Dedifferentiated amniotic fluid mesenchymal stem cell (primary cell): ENCODE results near the gene VSIG10L.

Experiments
- DNase-seq: peaks from one replicate; pipeline ENCODE4 v3.0.0-alpha.2; 2016; ENCODE audit errors: extremely low spot score

The VSIG10L gene

GRCh38 chr19:51317376-51317775 is 24.6 kb downstream of the VSIG10L start:
- DNase-seq: no peak

GRCh38 chr19:51316688-51317087 is 25.3 kb downstream of the VSIG10L start:
- no peak for DNase-seq

DNA sequence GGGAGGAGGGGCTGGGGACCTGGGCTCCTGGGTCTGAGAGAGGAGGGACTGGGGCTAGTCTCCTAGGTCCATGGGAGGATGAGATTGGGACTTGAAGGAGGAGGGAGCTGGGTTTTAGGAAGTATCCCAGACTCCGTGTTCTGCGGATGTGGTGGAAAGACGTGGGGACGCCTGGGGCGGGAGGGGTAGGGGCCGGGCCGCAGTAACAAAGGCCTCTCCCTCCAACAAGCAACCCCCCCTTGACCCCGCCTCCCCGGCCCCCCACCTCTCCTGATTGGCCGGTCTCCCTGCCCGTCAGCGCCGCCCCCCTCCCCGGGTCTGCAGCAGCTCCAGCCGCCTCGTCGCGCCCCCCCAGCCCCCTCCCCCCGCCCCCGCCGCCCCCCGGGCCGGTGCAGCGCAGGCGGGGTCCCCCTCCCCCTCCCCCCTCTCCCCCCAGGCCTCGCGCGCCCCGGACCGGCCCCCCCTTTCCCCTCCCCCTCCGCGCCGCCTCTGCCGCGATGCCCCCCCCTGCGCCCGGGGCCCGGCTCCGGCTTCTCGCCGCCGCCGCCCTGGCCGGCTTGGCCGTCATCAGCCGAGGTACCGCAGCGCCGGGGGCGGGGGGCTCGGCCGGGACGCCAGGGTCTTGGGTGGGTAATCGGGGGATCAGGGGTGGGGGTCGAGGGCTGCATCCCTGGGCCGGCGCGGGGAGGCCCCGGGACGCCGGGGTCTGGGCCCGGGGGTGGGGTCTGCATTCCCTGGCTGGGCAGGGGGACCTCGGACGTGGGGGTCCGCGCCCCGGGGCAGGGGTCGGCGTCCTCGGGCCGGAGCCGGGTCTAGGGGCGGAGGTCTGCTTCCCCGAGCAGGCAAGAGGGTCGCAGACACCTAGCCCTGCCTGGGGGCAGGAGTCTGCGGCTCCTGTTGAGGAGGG is 30.3 kb downstream of the VSIG10L start, which contains the start of gene IGLON5:
Gene IGLON5 (plus strand): TSS at position 294 of the 907 bp plus-strand sequence. CDS start 204 bp downstream, at position 498.
- no peak for DNase-seq

GRCh38 chr19:51305479-51305878 is 36.5 kb downstream of the VSIG10L start:
- DNase-seq: no peak

GRCh38 chr19:51301266-51301665 is 40.7 kb downstream of the VSIG10L start:
- DNase-seq: no peak

GRCh38 chr19:51297406-51297805 is 44.5 kb downstream of the VSIG10L start:
- no peak for DNase-seq

- no peak for DNase-seq
Measured at GRCh38 chr19:51296336-51297093, 45.4 kb downstream of the VSIG10L start.

DNA sequence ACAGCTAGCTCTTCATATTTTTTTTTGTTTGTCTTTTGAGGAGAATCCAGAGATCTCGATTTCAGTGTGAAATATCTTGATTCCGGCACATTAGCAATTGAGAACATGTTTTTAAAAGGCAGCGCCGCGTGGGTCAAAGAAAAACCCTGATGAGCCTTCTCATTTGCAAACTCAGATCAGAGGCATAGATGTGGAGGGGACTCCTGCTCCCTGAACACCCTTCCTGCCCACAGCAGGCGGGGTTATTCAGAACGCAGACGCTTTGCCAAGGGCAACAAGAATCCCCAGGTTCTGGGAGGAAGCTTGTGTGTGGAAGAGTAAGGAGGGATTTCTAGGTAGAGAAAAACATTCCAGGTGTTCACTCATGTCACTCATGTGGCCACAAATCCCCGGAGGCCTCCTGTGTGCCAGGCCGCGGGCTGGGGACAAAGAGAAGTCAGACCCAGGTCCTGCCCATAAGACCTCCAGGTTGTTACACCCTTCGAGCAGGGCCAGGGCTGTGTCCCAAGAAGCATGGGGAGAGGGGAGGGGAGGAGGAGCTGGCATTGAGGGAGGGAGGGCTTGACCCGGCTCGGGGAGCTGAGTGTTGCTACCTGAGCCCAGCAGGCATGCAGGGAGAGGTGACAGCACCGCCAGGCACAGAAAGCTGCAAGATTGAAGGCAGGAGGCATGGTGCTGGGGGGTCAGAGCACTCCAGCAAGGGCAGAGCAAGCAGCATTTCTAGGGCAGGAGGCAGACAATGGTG is 46.4 kb downstream of the VSIG10L start:
- DNase-seq: no peak

GRCh38 chr19:51294977-51295375 is 47.0 kb downstream of the VSIG10L start:
- no peak for DNase-seq

GRCh38 chr19:51294211-51294976 is 47.5 kb downstream of the VSIG10L start:
- DNase-seq: no peak

DNA sequence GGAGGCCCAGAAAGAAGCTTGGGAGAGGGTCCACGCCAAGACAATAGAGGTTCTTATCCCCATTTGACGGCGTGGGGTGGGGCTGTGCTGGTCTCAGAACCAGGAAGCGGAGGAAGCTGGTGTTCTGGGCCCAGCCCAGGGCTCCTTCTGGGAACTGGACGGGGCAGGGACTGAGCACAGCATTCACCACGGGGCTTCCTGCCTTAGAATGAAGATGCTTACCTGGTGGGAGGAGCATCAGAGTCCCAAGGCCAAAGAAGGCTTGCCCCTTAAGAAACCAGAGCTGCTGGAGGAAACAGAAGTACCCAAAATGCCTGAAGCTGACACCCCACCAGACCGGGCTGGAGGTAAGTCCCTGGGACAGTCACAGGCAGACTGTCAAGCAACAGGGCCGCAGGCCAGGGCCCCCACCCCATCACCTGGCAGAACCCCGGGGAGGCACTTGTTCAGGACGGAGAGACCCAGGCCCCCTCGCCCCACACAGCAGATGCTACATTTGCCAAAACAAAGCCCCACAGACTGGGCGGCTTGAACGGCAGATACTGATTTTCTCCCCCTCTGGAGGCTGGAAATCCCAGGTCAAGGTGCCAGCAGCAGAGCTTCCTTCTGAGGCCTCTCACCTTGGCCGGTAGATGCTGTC is 48.2 kb downstream of the VSIG10L start:
- no peak for DNase-seq

DNA sequence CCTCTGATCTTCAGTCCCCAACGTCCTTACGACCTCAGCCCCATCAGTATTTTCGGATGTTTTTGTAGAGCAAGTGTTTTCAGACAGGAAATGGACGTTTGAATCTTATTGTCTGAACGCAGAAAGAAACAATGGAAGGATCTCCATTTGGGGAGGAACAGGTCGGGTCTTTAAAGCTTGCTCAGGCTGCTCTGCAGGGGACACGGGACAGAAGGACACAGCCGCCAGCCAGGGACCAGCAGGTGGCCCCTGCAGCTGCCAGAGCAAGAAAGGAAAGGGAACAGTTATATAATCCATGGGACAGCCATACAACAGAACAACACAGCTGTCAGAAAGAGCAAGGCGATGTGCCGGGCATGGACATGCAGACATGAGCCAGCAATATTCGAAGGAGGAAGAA is 49.0 kb downstream of the VSIG10L start:
- no peak for DNase-seq

DNA sequence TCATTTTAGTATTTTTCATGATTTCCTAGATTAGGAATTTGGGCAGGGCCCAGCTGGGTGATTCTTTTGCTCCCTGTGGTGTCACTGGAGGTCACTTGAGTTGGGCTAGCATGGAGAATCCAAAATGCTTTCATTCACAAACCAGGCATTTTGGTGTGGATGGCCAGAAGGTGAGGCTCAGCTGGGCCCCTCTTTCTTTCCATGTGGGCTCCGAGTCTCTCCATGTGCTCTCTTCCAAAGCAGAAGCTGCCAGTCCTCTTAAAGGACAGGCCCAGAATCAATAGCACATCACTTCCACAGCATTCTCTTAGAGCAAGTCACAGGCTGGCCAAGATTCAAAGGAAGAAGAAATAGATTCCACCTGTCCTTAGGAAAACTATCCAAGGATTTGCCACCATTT is 52.3 kb downstream of the VSIG10L start:
- DNase-seq: no peak

- DNase-seq: no peak
Measured at GRCh38 chr19:51285682-51286081, 56.3 kb downstream of the VSIG10L start.

DNA sequence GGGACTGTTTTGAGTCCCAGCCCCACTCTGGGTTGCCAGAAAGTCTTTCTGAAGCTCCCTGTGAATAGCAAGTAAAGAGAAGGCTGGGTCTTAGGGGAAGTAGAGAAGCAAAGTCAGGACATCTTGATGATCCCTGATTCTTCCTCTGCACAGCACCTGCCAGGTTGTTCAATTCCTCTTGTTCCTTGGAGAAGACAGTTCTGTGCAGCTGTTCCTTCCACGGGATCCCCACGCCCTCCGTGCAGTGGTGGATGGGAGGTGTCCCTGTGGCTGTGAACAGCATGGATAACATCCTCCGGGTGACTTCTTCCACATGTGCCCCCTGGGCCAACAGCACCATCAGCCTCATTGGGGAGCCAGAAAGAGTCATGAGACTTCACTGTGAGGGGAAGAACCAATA is 59.6 kb downstream of the VSIG10L start:
- no peak for DNase-seq
